Measurements from ENCODE around the gene FSIP2.

FSIP2 gene

DNA sequence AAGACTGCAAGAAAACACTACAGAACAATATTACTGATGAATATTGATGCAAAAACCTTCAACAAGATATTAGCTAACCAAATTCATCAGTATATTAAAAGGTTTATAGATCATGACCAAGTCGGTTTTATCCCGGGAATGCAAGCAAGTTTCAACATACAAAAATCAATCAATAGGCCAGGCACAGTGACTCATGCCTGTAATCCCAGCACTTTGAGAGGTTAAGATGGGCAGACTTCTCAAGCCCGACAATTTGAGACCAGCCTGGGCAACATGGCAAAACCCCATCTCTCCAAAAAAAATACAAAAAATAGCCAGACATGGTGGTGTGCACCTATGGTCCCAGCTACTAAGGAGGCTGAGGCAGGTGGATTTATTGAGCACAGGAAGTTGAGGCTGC is 82.9 kb downstream of the FSIP2 start (continued):
- no peak for TF ChIP-seq ZFP3 (CRISPR knock-in tag; IDR thresholded peaks at IDR 0.05)
- no peak for TF ChIP-seq ZNF565 (CRISPR knock-in tag; conservative IDR thresholded peaks at IDR 0.05; ENCODE audit: low read depth)
- TF ChIP-seq, protein P1, sequence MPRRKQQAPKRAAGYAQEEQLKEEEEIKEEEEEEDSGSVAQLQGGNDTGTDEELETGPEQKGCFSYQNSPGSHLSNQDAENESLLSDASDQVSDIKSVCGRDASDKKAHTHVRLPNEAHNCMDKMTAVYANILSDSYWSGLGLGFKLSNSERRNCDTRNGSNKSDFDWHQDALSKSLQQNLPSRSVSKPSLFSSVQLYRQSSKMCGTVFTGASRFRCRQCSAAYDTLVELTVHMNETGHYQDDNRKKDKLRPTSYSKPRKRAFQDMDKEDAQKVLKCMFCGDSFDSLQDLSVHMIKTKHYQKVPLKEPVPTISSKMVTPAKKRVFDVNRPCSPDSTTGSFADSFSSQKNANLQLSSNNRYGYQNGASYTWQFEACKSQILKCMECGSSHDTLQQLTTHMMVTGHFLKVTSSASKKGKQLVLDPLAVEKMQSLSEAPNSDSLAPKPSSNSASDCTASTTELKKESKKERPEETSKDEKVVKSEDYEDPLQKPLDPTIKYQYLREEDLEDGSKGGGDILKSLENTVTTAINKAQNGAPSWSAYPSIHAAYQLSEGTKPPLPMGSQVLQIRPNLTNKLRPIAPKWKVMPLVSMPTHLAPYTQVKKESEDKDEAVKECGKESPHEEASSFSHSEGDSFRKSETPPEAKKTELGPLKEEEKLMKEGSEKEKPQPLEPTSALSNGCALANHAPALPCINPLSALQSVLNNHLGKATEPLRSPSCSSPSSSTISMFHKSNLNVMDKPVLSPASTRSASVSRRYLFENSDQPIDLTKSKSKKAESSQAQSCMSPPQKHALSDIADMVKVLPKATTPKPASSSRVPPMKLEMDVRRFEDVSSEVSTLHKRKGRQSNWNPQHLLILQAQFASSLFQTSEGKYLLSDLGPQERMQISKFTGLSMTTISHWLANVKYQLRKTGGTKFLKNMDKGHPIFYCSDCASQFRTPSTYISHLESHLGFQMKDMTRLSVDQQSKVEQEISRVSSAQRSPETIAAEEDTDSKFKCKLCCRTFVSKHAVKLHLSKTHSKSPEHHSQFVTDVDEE (CRISPR knock-in tag; IDR thresholded peaks at IDR 0.05) = no peak
- TF ChIP-seq ESRRG (CRISPR knock-in tag; IDR thresholded peaks at IDR 0.05) = no peak

GRCh38 chr2:185823773-185824172 is 85.2 kb downstream of the FSIP2 start:
- TF ChIP-seq GLIS3 (CRISPR knock-in tag; IDR thresholded peaks at IDR 0.05) (no peak), RARB (CRISPR knock-in tag; IDR thresholded peaks at IDR 0.05) (no peak), ZFP3 (CRISPR knock-in tag; IDR thresholded peaks at IDR 0.05) (no peak), TCF4 (CRISPR knock-in tag; IDR thresholded peaks at IDR 0.05; ENCODE audit: borderline replicate concordance) (no peak), ZC3H10 (CRISPR knock-in tag; IDR thresholded peaks at IDR 0.05) (no peak), CSDC2 (CRISPR knock-in tag; IDR thresholded peaks at IDR 0.05) (no peak), ZNF8 (CRISPR knock-in tag; IDR thresholded peaks at IDR 0.05) (no peak), ISL1 (CRISPR knock-in tag; IDR thresholded peaks at IDR 0.05) (no peak)
- TF ChIP-seq, protein P1 (CRISPR knock-in tag; IDR thresholded peaks at IDR 0.05) = no peak
- ATAC-seq = no peak

- TF ChIP-seq RARB (CRISPR knock-in tag; IDR thresholded peaks at IDR 0.05) (no peak), SNAI2 (CRISPR knock-in tag; IDR thresholded peaks at IDR 0.05) (no peak)
- ATAC-seq = no peak
These were observed 87.0 kb downstream of the FSIP2 start for GRCh38 chr2:185825557-185825956.

- TF ChIP-seq SNAI2 (CRISPR knock-in tag; IDR thresholded peaks at IDR 0.05) (no peak), CSRNP3 (CRISPR knock-in tag; IDR thresholded peaks at IDR 0.05) (no peak), ZNF565 (CRISPR knock-in tag; conservative IDR thresholded peaks at IDR 0.05; ENCODE audit: low read depth) (no peak), PPARA (CRISPR knock-in tag; IDR thresholded peaks at IDR 0.05; ENCODE audit: borderline replicate concordance) (no peak), ZFP3 (CRISPR knock-in tag; IDR thresholded peaks at IDR 0.05) (no peak)
- no peak for ATAC-seq
These were observed 89.7 kb downstream of the FSIP2 start for GRCh38 chr2:185828326-185828725.

DNA sequence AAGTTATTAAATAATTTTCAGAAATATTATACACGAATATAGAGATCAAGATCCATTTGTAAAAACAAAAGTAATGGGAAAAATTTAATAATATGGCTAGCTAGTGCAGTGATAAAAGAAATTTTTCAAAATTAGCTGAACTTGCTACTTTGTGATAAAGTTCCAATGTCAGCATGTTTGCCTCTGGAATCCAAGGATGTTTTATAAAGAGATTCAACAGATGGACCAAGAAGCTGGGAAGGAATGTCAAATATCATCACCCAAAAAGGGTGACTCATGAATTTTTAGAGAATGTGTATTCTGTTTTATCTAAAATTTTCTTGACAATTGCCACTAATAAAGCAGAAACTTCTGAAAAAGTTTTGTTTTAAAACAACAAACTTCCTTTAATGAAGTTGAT is 95.3 kb downstream of the FSIP2 start:
- ATAC-seq = no peak
- TF ChIP-seq CSRNP3 (CRISPR knock-in tag; IDR thresholded peaks at IDR 0.05) (no peak), ZC3H10 (CRISPR knock-in tag; IDR thresholded peaks at IDR 0.05) (no peak), ZNF8 (CRISPR knock-in tag; IDR thresholded peaks at IDR 0.05) (no peak), ISL1 (CRISPR knock-in tag; IDR thresholded peaks at IDR 0.05) (no peak), OSR1 (CRISPR knock-in tag; IDR thresholded peaks at IDR 0.05) (no peak), PPARA (CRISPR knock-in tag; IDR thresholded peaks at IDR 0.05; ENCODE audit: borderline replicate concordance) (no peak), ZFP3 (CRISPR knock-in tag; IDR thresholded peaks at IDR 0.05) (no peak), ESRRG (CRISPR knock-in tag; IDR thresholded peaks at IDR 0.05) (no peak), SNAI2 (CRISPR knock-in tag; IDR thresholded peaks at IDR 0.05) (no peak), ZNF565 (CRISPR knock-in tag; conservative IDR thresholded peaks at IDR 0.05; ENCODE audit: low read depth) (no peak), ZFP30 (CRISPR knock-in tag; IDR thresholded peaks at IDR 0.05) (no peak)
- TF ChIP-seq, protein P2, sequence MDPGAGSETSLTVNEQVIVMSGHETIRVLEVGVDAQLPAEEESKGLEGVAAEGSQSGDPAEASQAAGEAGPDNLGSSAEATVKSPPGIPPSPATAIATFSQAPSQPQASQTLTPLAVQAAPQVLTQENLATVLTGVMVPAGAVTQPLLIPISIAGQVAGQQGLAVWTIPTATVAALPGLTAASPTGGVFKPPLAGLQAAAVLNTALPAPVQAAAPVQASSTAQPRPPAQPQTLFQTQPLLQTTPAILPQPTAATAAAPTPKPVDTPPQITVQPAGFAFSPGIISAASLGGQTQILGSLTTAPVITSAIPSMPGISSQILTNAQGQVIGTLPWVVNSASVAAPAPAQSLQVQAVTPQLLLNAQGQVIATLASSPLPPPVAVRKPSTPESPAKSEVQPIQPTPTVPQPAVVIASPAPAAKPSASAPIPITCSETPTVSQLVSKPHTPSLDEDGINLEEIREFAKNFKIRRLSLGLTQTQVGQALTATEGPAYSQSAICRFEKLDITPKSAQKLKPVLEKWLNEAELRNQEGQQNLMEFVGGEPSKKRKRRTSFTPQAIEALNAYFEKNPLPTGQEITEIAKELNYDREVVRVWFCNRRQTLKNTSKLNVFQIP (CRISPR knock-in tag; IDR thresholded peaks at IDR 0.05; ENCODE audit: borderline replicate concordance, low read depth) = no peak
